ENCODE measurements around the gene MYO15B. TPM values are rescaled to one million over a fixed set of nuclear protein-coding genes. Genes with fewer than 3 reads are reported as not detected.

MYO15B gene
- total and polyA plus RNA-seq, 2 of the 13 experiments (the other 11 are each of a cell fraction or from before 2014, with no cell fraction given), result 2.8 to 8.1 TPM

GRCh38 chr17:75610103-75610984, 22.7 kb downstream of the MYO15B start (continued):
- TF ChIP-seq ZNF556 (CRISPR knock-in tag; IDR thresholded peaks at IDR 0.05; ENCODE audit: borderline replicate concordance) (no peak), EZH2 (conservative IDR thresholded peaks at IDR 0.05; ENCODE audit: low read depth, low read length) (no peak), ZNF292 (CRISPR knock-in tag; IDR thresholded peaks at IDR 0.05; ENCODE audit: borderline replicate concordance, low read depth) (peak; percentile 61; the same call in 1 of the 2 replicates), ZNF256 (CRISPR knock-in tag; conservative IDR thresholded peaks at IDR 0.05) (no peak), NFYB (CRISPR knock-in tag; IDR thresholded peaks at IDR 0.05) (no peak), EED (CRISPR knock-in tag; IDR thresholded peaks at IDR 0.05) (no peak), SP1 (IDR thresholded peaks at IDR 0.05) (no peak), SP1 (CRISPR knock-in tag; IDR thresholded peaks at IDR 0.05) (no peak), SNAPC2 (CRISPR knock-in tag; IDR thresholded peaks at IDR 0.05) (no peak), RBM22 (optimal IDR thresholded peaks at IDR 0.05; ENCODE audit: low read length) (no peak), ZKSCAN8 (CRISPR knock-in tag; IDR thresholded peaks at IDR 0.05; ENCODE audit: borderline replicate concordance) (no peak), JUN (CRISPR knock-in tag; IDR thresholded peaks at IDR 0.05) (0 out of 2 replicates have a peak, but pooled peaks have one; percentile 68), STAG1 (CRISPR knock-in tag; IDR thresholded peaks at IDR 0.05) (peak; percentile 4; the same call in 1 of the 2 replicates), ZNF503 (CRISPR knock-in tag; IDR thresholded peaks at IDR 0.05) (no peak), NPAS2 (CRISPR knock-in tag; IDR thresholded peaks at IDR 0.05; ENCODE audit: borderline replicate concordance) (no peak), BATF2 (CRISPR knock-in tag; IDR thresholded peaks at IDR 0.05) (no peak), ZNF343 (CRISPR knock-in tag; IDR thresholded peaks at IDR 0.05) (no peak), ZNF691 (CRISPR knock-in tag; IDR thresholded peaks at IDR 0.05; ENCODE audit: borderline replicate concordance, low read depth) (no peak), ZNF569 (CRISPR knock-in tag; IDR thresholded peaks at IDR 0.05; ENCODE audit: borderline replicate concordance) (no peak), BORCS8-MEF2B (CRISPR knock-in tag; IDR thresholded peaks at IDR 0.05) (0 out of 2 replicates have a peak, but pooled peaks have one; percentile 32), ATM (IDR thresholded peaks at IDR 0.05; ENCODE audit: borderline replicate concordance) (no peak)
- TF ChIP-seq, protein P1, sequence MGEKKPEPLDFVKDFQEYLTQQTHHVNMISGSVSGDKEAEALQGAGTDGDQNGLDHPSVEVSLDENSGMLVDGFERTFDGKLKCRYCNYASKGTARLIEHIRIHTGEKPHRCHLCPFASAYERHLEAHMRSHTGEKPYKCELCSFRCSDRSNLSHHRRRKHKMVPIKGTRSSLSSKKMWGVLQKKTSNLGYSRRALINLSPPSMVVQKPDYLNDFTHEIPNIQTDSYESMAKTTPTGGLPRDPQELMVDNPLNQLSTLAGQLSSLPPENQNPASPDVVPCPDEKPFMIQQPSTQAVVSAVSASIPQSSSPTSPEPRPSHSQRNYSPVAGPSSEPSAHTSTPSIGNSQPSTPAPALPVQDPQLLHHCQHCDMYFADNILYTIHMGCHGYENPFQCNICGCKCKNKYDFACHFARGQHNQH (CRISPR knock-in tag; IDR thresholded peaks at IDR 0.05), result no peak
- TF ChIP-seq, protein P2, sequence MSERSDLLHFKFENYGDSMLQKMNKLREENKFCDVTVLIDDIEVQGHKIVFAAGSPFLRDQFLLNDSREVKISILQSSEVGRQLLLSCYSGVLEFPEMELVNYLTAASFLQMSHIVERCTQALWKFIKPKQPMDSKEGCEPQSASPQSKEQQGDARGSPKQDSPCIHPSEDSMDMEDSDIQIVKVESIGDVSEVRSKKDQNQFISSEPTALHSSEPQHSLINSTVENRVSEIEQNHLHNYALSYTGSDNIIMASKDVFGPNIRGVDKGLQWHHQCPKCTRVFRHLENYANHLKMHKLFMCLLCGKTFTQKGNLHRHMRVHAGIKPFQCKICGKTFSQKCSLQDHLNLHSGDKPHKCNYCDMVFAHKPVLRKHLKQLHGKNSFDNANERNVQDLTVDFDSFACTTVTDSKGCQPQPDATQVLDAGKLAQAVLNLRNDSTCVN (CRISPR knock-in tag; IDR thresholded peaks at IDR 0.05; ENCODE audit: borderline replicate concordance), result no peak

All from HepG2 (cell line).